Fibroblast of skin of back (primary cell): ENCODE data around the gene ARFIP1.

Experiments used
- DNase-seq: peaks from one replicate; pipeline ENCODE4 v3.0.0-alpha.2; 2013

ARFIP1 gene

GRCh38 chr4:152941411-152941810, 161.7 kb downstream of the ARFIP1 start:
- no peak for DNase-seq

- DNase-seq = no peak
Measured at GRCh38 chr4:152942346-152942745, 162.6 kb downstream of the ARFIP1 start.

GRCh38 chr4:152943672-152944071, 163.9 kb downstream of the ARFIP1 start:
- DNase-seq = peak; percentile 66

- DNase-seq = no peak
Measured at GRCh38 chr4:152944666-152945320, 165.0 kb downstream of the ARFIP1 start.

GRCh38 chr4:152945639-152946038, 165.9 kb downstream of the ARFIP1 start:
- no peak for DNase-seq

- DNase-seq = no peak
Measured at GRCh38 chr4:152946446-152946845, 166.7 kb downstream of the ARFIP1 start.

- peak; percentile 64 for DNase-seq
Measured at GRCh38 chr4:152947311-152947710, 167.6 kb downstream of the ARFIP1 start.

- no peak for DNase-seq
Measured at GRCh38 chr4:152949930-152950329, 170.2 kb downstream of the ARFIP1 start.

GRCh38 chr4:152950402-152951274, 170.9 kb downstream of the ARFIP1 start:
- no peak for DNase-seq

- no peak for DNase-seq
Measured at GRCh38 chr4:152951348-152951747, 171.6 kb downstream of the ARFIP1 start.

GRCh38 chr4:152953514-152953913, 173.8 kb downstream of the ARFIP1 start:
- no peak for DNase-seq

- no peak for DNase-seq
Measured at GRCh38 chr4:152954741-152955140, 175.0 kb downstream of the ARFIP1 start.

GRCh38 chr4:152956147-152956546, 176.4 kb downstream of the ARFIP1 start:
- DNase-seq = no peak

GRCh38 chr4:152956650-152957436, 177.1 kb downstream of the ARFIP1 start:
- peak; percentile 83 for DNase-seq

GRCh38 chr4:152957437-152958171, 177.8 kb downstream of the ARFIP1 start:
- peak; percentile 8 for DNase-seq

GRCh38 chr4:152959080-152959479, 179.3 kb downstream of the ARFIP1 start:
- DNase-seq = no peak

- DNase-seq = no peak
Measured at GRCh38 chr4:152960082-152960481, 180.3 kb downstream of the ARFIP1 start.

- DNase-seq = no peak
Measured at GRCh38 chr4:152961014-152961772, 181.4 kb downstream of the ARFIP1 start.

- no peak for DNase-seq
Measured at GRCh38 chr4:152961773-152962115, 182.0 kb downstream of the ARFIP1 start.
